NCI-H1105 (cell line): ENCODE measurements around the gene ZDHHC11B.
A peak's percentile ranks its signal among the peaks of the same experiment; 100 is the strongest.

Experiments
- DNase-seq: peaks from one replicate; lab custom pipeline; 2025; lab: John Stamatoyannopoulos, UW

The ZDHHC11B gene

GRCh38 chr5:672329-673160, 112.0 kb downstream of the ZDHHC11B start:
- DNase-seq: peak; percentile 92

DNA sequence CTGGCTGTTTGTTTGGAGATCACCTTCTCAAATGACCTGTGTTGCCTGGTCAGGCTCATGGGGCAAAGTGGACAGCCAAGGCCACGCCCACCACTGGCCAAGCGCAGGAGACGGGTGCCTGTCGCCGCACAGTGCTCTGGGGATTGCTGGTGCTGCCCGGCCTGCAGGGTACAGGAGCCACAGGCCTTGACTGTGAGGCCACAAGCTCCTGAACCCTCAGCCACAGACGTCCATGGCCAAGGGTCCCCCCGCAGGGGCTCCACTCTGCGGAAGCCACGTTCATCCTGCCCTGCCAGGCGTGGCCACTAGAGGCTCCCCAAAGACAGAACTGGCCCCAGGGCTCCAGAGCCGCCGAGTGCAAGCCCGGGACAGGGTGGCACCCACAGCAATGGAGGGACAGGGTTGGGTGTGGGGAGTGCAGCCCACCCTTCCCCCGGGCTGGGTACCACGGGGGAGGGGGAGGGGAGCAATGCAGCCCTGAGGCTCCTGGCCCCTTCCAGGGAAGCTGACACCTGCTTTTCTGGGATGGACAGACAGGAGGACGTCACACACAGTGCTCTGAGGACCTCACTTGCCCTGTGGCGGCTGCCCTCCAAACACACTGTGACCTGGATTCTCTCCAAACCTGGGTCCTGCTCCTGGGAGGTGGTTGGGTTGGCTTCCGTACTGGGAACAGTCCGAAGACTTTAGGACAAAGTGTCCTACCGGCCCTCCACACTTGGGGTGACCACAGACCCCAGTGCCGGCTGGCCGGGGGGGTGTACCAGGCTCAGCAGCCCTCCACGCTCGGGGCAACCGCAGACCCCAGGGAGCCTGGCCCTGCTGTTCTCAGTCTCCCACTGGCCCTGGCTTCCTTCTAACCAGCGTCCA, 112.8 kb downstream of the ZDHHC11B start:
- DNase-seq: peak; percentile 63

DNA sequence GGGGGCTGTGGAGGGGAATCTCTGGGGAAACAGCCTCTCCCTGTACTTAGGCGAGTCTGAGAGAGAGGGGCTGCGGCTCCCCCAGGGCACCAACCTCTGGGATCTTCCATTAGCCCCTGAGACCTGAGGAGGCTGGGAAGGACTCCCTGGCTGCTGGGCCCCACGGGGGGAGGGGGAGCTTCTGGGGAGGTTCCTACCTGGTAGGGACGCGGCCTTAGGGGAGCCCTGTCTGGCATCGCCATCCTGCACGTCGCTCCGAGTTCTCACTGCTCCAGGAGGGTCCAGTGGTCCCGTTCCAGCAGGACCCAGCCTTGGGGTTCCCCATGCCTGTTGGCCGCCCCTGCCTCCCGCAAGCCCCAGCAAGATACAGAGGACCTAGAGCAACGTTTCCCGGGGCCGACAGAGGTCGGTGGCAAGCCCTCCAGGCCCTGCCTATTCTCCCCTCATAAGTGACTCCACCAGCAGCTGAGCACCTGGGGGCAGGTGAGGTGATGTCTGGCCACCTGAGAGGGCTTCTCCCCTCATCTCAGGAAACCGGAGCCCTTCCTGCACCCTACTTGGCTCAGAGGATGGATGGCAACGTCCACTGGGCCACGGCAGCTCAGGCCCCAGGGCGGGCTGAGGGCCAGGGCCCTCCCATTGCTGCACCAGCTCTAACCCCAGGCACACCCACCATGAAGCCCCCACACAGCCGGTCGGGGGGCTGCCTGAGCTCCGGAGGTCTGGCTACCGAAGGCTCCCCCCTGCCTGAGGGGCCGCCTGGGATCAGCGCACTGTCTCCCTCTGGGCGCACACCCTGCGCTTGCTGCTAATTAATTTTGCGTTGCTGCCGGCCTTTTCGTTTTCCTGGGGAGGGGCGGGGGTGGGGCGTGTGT, 113.9 kb downstream of the ZDHHC11B start:
- no peak for DNase-seq

DNA sequence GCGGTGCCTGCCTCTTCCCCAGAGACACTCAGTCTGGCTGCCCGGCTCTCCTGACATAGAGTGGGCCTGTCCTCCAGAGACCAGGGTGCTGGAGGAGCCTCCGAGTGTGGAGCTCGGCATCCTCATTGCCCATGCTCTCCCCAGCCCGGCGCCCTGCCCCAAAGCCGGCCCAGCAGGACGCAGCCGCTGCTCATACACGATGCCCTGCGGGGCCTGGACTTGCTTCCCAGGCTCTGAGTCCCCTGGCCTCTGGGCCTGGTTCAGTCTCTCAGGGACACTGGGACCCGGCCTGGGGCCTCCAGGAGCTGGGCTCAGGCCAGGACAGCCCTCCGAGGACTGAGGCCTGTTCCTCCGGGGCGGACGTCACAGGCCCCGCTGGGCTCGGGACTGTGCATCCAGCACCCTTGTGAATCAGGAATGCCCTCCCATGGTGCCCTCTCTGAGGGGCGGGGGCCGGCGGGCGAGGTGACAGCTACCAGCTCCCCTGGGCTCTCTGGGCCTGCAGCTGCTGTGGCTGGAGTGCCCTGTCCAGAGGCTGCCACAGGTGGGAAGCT, 114.6 kb downstream of the ZDHHC11B start:
- no peak for DNase-seq

GRCh38 chr5:669111-669841, 115.3 kb downstream of the ZDHHC11B start:
- DNase-seq: no peak

- no peak for DNase-seq
These were observed 116.1 kb downstream of the ZDHHC11B start for GRCh38 chr5:668283-668995.

DNA sequence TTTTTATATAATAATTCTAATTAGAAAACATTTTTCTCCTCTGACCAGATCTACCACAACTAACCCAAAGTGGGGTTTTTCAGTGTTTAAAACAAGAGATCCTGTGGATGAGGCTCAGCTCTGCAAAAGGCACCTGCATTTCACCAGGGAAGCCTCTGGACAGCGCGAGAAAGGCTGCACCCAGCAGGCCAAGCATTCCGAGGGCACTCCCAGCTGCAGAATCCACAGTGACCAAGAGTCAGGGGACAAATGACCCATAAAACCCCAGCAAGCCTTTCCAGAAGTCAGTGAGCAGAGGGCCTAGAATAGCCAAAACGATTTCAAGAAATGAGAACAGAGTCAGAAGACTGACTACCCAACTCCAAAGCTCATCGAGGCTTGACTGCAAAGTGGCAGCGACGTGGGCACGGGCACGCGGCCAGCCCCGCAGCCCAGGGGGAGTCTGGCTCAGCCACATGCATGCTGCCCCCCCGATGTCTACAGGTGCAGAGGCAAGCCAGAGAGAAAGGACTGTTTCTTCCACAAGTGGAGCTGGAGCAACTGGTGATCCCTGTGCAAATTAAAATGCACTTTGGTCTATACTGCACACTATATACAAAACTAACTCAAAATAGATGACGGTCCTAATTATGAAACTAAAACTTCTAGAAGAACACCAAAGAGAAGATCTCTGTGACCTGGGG, 117.6 kb downstream of the ZDHHC11B start:
- DNase-seq: no peak

- DNase-seq: no peak
These were observed 118.4 kb downstream of the ZDHHC11B start for GRCh38 chr5:665956-666711.

DNA sequence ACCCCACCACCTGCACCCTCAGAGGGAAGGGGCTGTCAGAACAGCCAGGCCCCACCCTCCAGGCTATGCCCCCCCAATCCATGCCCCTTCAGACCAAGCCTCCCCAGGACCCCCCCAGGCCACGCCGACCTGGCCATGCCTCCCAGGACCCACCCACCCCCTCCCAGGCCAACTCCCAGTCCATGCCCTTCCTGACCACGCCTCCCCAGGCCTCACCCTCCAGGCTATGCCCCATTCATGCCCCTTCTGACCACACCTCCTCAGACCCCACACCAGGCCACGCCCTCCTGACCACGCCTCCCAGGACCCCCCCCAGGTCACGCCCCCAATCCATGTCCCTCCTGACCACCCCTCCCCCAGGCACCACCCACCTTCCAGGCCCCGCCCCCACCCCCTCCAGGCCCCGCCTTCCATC, 119.0 kb downstream of the ZDHHC11B start:
- no peak for DNase-seq

- no peak for DNase-seq
These were observed 119.6 kb downstream of the ZDHHC11B start for GRCh38 chr5:664994-665360.

- DNase-seq: no peak
These were observed 120.1 kb downstream of the ZDHHC11B start for GRCh38 chr5:664343-664993.

GRCh38 chr5:663436-664342, 120.8 kb downstream of the ZDHHC11B start:
- no peak for DNase-seq

DNA sequence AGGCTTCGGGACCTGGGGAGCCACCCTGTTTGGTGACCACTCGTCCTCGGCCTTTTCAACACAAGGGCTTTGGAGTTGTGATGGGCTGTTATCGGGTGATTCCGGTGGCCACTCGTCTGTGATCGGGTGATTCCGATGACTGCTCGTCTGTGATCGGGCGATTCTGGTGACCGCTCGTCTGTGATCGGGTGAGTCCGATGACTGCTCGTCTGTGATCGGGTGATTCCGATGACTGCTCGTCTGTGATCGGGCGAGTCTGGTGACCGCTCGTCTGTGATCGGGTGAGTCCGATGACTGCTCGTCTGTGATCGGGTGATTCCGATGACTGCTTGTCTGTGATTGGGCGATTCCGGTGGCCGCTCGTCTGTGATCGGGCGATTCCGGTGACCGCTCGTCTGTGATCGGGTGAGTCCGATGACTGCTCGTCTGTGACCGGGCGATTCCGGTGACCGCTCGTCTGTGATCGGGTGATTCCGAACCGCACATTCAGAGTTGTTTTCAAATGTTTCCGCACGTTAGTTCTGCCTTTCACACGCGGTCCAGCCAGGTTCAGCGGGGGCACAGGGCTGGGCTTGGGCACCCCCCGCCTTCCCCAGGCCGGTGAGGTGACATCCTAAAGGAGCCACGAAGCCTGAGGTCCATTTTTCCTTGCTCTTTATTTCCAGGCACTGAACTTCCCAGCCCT, 121.6 kb downstream of the ZDHHC11B start:
- no peak for DNase-seq

DNA sequence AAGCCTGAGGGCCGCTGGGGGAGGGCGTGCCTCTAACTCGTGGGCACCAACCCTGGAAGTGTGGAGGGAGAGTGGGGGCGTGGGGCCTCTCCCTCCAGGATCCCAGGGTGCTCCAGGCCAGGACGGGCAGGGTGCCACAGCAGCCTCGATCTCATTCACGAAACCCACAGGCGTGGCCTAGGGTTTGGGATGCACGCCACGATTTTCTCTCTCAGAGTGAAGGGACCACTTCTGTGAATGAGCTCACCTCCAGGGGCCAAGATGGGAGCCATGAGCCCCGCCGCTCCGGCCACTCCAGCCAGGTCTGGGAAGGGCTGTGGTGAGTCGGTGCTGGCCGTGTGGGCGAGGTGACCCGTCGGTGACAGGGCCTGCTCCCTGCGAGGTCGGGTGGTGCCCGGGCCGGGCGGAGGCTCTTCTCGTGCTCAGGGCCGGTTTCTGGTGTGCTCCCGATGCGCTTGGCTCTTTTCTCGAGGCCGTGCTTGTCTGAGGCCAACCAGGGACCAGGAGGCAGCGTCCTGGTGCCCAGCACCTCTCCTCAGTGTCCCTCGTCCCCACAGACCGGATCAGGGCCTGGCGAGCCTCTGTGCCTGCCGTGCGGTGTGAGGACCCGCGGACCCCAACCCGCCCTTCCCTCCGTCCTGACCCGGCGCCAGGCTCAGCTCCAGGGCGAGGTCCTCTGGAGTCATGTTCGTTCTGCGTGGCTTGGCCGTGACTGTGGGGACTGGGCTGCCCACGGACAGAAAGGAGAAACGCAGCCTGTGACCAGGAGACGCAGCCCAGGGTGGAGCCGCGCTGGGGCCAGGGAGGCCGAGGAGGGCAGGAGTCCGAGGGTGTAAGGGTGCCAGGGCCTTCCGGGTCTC, 122.4 kb downstream of the ZDHHC11B start:
- DNase-seq: no peak

- DNase-seq: no peak
These were observed 124.0 kb downstream of the ZDHHC11B start for GRCh38 chr5:660491-661030.
